Measurements from ENCODE around the gene GALNT7.

DNA sequence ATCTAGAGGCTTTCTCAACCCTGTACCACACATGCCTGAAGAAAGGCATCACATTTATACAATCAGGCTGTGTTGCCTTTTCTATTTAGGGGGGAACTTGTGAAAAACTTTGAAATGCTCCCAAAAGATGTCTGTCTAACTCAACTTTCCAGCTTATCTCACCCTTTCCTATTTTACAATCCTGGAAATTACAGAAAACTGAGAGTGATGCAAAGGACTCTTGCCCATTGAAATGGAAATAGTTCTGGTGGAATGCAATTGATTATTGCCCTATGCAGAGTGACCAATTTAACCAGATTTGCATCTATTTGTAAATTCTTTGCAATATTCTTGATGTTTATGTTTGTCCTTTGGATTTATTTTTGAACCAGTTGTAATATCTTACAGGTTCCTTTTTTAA is 77.3 kb downstream of the GALNT7 start:
- TF ChIP-seq, protein P1, sequence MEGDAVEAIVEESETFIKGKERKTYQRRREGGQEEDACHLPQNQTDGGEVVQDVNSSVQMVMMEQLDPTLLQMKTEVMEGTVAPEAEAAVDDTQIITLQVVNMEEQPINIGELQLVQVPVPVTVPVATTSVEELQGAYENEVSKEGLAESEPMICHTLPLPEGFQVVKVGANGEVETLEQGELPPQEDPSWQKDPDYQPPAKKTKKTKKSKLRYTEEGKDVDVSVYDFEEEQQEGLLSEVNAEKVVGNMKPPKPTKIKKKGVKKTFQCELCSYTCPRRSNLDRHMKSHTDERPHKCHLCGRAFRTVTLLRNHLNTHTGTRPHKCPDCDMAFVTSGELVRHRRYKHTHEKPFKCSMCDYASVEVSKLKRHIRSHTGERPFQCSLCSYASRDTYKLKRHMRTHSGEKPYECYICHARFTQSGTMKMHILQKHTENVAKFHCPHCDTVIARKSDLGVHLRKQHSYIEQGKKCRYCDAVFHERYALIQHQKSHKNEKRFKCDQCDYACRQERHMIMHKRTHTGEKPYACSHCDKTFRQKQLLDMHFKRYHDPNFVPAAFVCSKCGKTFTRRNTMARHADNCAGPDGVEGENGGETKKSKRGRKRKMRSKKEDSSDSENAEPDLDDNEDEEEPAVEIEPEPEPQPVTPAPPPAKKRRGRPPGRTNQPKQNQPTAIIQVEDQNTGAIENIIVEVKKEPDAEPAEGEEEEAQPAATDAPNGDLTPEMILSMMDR (IDR thresholded peaks at IDR 0.05), result no peak
- TF ChIP-seq POLR2A (IDR thresholded peaks at IDR 0.05), result no peak

All from Peyer's patch (tissue), 4 donors.